ENCODE data around the gene TRIM14. TPM values are rescaled to one million over a fixed set of nuclear protein-coding genes. Genes with fewer than 3 reads are reported as not detected.

Gene TRIM14
- total and polyA plus RNA-seq, 10 of the 15 experiments (the other 5 are each of a cell fraction or from before 2014, with no cell fraction given): 8.6 to 53.3 (median 35.7) TPM

GRCh38 chr9:98108531-98109031, 10.4 kb downstream of the TRIM14 start (continued):
- no peak for TF ChIP-seq CUX1 (IDR thresholded peaks at IDR 0.05; ENCODE audit: insufficient replicate concordance, low read depth, low read length)
- TF ChIP-seq PAX5 (IDR thresholded peaks at IDR 0.05; ENCODE audit: borderline replicate concordance, low read depth, low read length): no peak
- no peak for TF ChIP-seq RBBP5 (conservative IDR thresholded peaks at IDR 0.05)
- no peak for TF ChIP-seq ASH2L (IDR thresholded peaks at IDR 0.05; ENCODE audit: borderline replicate concordance, low read depth)
- TF ChIP-seq POLR2AphosphoS5 (IDR thresholded peaks at IDR 0.05; ENCODE audit: low read length): no peak
- no peak for TF ChIP-seq RELA (IDR thresholded peaks at IDR 0.05; ENCODE audit: borderline replicate concordance, partially characterized antibody)
- no peak for TF ChIP-seq FOXM1 (IDR thresholded peaks at IDR 0.05; ENCODE audit: low read depth, low read length)
- no peak for TF ChIP-seq PBX3 (IDR thresholded peaks at IDR 0.05; ENCODE audit: insufficient replicate concordance, low read depth, low read length)
- no peak for TF ChIP-seq ZBTB11 (CRISPR knock-in tag; IDR thresholded peaks at IDR 0.05)
- TF ChIP-seq CHD1 (IDR thresholded peaks at IDR 0.05; ENCODE audit: low read depth, low read length): no peak
- peak in 1 of 2 experiments; percentile 23; a peak in 1 of 4 replicates for TF ChIP-seq EP300 (IDR thresholded peaks at IDR 0.05; ENCODE audit: borderline replicate concordance in 1 of 2, control insufficient read depth in 1 of 2, low read depth in 2 of 2, low read length in 2 of 2)
- no peak for TF ChIP-seq KDM1A (IDR thresholded peaks at IDR 0.05; ENCODE audit: borderline replicate concordance)
- TF ChIP-seq NFXL1 (IDR thresholded peaks at IDR 0.05; ENCODE audit: borderline replicate concordance): no peak
- TF ChIP-seq USF2 (IDR thresholded peaks at IDR 0.05; ENCODE audit: borderline replicate concordance, low read depth, low read length): no peak
- no peak for TF ChIP-seq E2F4 (IDR thresholded peaks at IDR 0.05; ENCODE audit: low read depth, low read length)
